GM12891 (cell line): ENCODE measurements around the gene HDLBP.

Source experiments
- DNase-seq: peaks from one replicate; pipeline ENCODE4 v3.0.0; 2011; ENCODE audit warnings: low spot score; ENCODE audit not compliant: insufficient read length
- FAIRE-seq: peaks from 2 replicates; lab custom pipeline; 2011; peaks lifted over from hg19 to GRCh38; lab: Jason Lieb, UNC
- PAX5 ChIP-seq: IDR thresholded peaks from 2 replicates; pipeline ENCODE4 v1.6.1; 2011; ENCODE audit warnings: low read length, moderate library complexity, mild to moderate bottlenecking; ENCODE audit not compliant: insufficient read depth, severe bottlenecking
- POLR2A ChIP-seq: IDR thresholded peaks from 2 replicates; pipeline ENCODE4 v1.6.1; 2011; ENCODE audit warnings: low read depth, low read length, control low read depth
- POLR2AphosphoS5 ChIP-seq: IDR thresholded peaks from 2 replicates; pipeline ENCODE4 v1.6.1; 2011; ENCODE audit warnings: low read depth, low read length, control low read depth
- POU2F2 ChIP-seq: IDR thresholded peaks from 2 replicates; pipeline ENCODE4 v1.6.1; 2011; ENCODE audit warnings: low read depth, mild to moderate bottlenecking, control low read depth, low read length, moderate library complexity
- SPI1 ChIP-seq: IDR thresholded peaks from 2 replicates; pipeline ENCODE4 v1.6.1; 2011; ENCODE audit warnings: low read depth, low read length, control low read depth
- TAF1 ChIP-seq: IDR thresholded peaks from 2 replicates; pipeline ENCODE4 v1.6.1; 2011; ENCODE audit warnings: low read depth, low read length, control low read depth

The HDLBP gene

GRCh38 chr2:241188361-241189092 is 126.9 kb downstream of the HDLBP start, which contains the start of gene ANO7:
ANO7 (plus strand) TSS chr2:241188677; CDS start chr2:241190064, 1,387 bp downstream.
- TF ChIP-seq SPI1 (no peak), POLR2AphosphoS5 (no peak), POLR2A (no peak), POU2F2 (no peak), TAF1 (no peak), PAX5 (no peak)
- DNase-seq (no peak), FAIRE-seq (no peak)

DNA sequence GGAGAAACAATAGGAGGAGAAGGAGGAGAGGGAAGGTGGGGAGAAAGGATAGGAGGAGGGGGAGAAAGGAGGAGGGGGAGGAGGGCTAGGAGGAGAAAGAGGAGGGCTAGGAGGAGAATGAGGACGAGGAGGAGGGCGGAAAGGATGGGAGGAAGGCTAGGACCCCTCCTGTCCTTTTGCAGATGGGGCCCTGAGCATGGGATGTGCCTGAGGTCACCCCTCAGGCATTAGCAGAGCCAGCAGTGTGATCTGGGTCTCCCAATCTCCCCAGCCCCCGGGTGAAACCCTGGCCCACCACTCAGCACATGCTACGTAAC is 127.6 kb downstream of the HDLBP start:
- TF ChIP-seq TAF1 (no peak), POLR2A (no peak), PAX5 (no peak), POLR2AphosphoS5 (no peak), SPI1 (no peak), POU2F2 (no peak)
- FAIRE-seq (no peak), DNase-seq (no peak)

GRCh38 chr2:241187101-241187917 is 128.2 kb downstream of the HDLBP start:
- no peak for DNase-seq
- FAIRE-seq, result no peak
- TF ChIP-seq POLR2AphosphoS5 (no peak), POLR2A (no peak), TAF1 (no peak), PAX5 (no peak), SPI1 (no peak), POU2F2 (no peak)

DNA sequence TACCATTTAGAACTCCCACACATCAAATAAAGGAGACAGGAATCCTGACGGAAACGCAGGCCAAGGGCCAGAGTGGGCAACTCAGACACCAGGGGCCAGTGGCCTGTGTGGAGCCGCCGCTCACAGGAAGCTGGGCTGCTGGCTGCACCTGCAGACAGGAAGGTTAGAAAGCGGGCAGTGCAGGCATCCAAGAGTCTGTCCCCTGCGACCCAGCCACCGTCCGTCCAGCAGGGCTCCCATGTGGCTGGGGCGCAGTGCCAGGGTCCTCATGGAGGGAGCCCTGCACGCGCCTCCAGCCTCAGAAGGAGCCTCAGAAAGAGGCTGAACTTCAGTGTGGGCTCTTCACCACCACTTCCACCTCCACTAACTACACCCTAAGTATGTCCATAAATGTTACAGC is 129.5 kb downstream of the HDLBP start:
- FAIRE-seq (no peak), DNase-seq (no peak)
- no peak for TF ChIP-seq POLR2AphosphoS5
- TF ChIP-seq TAF1, result no peak
- no peak for TF ChIP-seq POU2F2
- TF ChIP-seq POLR2A, result no peak
- TF ChIP-seq SPI1, result no peak
- TF ChIP-seq PAX5, result no peak

DNA sequence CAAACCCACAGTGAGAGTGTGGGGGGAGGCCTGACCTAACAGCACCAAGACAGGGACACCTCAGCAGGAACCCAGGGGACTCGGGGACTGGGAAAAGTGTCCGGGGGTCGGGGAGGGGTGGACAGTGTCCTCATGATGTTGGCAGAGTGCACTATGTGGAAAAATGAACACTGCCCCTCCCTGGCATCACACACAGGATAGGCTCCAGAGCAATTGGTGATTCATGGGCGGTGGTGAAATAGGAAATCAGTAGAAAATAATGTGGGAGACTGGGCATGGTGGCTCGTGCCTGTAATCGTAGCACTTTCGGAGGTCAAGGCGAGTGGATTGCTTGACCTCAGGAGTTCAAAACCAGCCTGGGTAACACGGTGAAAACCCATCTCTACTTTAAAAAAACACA is 130.6 kb downstream of the HDLBP start:
- FAIRE-seq (no peak), DNase-seq (no peak)
- TF ChIP-seq SPI1, result no peak
- no peak for TF ChIP-seq PAX5
- TF ChIP-seq POU2F2, result no peak
- no peak for TF ChIP-seq TAF1
- TF ChIP-seq POLR2AphosphoS5, result no peak
- TF ChIP-seq POLR2A, result no peak

DNA sequence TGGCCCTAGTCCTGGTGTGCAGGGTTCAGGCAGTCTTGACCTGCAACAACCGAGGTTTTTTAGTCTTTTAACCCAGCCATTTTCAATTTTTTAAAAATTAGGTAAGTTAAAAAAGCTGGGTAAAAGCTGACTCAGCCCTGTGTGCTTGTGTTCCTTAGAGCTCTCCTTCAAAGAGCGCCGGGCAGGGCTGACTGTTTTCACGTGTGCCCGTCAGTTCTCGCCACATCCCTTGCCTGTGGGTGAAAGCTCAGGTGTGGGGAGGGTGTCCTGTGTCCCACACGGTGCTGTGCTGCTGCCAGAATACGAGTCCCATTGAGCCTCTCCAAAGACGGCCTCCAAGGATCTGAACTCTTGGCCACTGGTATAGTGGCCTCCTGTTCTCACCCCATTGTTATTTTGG is 132.3 kb downstream of the HDLBP start:
- FAIRE-seq (no peak), DNase-seq (no peak)
- TF ChIP-seq TAF1 (no peak), POU2F2 (no peak), POLR2A (no peak), POLR2AphosphoS5 (no peak)

DNA sequence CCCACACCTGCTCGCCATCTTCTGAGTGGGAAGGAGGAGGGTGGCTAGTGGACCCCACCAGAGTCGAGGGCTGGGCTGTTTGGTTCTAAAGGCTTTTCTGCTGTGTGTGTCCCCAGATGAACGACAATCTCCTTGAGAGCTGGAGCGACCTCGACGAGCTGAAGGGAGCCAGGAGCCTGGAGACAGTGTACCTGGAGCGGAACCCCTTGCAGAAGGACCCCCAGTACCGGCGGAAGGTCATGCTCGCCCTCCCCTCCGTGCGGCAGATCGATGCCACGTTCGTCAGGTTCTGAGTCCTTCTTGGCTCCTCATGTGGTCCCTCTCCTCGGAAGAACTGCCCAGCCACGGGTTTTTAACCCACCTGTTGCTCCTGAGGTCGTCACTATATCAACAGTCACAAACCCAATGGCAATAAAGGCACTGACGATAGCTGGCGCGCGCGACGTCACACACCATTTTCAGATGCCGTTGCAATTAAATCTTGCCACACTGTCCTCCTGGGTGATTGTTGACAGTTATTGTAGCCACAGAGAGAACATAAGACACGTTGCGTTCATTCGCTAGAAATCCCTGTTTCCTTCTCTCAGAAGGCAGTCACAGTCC is 132.8 kb downstream of the HDLBP start:
- no peak for FAIRE-seq
- no peak for TF ChIP-seq PAX5
- no peak for TF ChIP-seq TAF1
- DNase-seq, result no peak

- FAIRE-seq (no peak), DNase-seq (no peak)
- TF ChIP-seq POLR2AphosphoS5 (no peak), POLR2A (no peak), SPI1 (no peak), PAX5 (no peak), TAF1 (no peak), POU2F2 (no peak)
Measured at GRCh38 chr2:241182126-241182525, 133.3 kb downstream of the HDLBP start.

DNA sequence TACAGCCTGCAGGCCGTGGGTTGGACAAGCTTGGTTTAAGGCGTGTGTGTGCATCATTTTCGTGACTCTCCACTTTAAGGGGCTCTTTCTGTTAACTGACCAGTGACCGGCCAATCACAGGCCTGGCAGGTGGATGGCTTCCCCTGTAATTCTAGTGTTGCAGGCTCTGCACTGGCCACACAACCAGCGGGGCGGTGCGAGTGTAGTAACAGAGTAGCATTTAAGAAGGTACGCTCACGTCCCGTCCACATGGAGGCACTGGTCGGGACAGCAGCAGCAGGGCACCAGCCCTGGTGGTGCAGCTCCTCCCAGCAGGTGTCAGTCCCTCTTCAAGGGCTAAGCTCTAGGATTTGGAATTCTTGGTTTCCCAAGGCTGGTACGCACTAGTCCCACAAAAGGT is 135.0 kb downstream of the HDLBP start:
- TF ChIP-seq SPI1 (no peak), PAX5 (no peak), POU2F2 (no peak), POLR2A (no peak), TAF1 (no peak), POLR2AphosphoS5 (no peak)
- DNase-seq, result no peak
- FAIRE-seq, result no peak
